GM19238 (cell line): Measurements from ENCODE around the gene PRDM16.

Experiments
- DNase-seq: peaks from one replicate; pipeline ENCODE4 v3.0.0; 2011; ENCODE audit warnings: low spot score; ENCODE audit not compliant: insufficient read length

The PRDM16 gene

DNA sequence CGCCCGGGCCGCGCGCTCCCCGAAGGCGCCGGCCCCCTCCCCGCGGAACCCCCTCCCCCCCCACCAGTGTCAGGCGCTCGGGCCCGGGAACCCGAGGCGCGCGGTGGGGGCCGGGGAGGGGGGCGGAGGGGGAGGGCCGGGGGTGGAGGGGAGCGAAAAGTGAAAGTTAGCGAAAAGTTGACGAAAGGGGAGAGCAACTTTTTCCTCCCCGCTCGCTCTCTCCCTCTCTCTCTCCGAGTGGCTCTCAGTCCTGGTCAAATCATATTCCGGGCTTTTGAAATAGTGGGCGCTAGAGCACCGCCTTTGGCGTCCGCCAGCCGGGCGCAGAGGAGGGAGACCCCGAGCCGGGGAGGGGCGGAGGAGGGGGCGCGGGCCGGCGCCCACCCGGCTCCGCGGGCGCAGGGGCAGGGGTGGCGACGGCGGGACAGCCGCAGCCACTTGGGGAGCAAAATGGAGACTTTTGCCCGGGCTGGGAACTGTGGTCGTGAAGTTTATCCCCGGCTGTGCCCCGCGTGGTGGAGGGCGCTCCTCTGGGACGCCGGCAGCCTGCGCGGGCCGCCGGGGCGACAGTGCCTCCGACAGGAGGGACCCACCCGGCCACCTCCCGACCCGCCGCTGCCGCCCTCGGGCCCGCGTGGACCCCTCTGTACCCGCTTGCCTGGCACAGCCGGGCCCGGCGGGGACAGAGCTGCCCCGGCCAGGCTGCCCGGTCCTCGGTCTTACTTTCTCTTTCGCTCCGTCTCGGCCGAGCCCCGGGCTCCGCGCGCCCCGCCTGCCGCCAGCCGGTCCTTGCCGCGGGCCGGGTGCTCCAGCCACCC lies 697 bp downstream of the PRDM16 start:
- no peak for DNase-seq

DNA sequence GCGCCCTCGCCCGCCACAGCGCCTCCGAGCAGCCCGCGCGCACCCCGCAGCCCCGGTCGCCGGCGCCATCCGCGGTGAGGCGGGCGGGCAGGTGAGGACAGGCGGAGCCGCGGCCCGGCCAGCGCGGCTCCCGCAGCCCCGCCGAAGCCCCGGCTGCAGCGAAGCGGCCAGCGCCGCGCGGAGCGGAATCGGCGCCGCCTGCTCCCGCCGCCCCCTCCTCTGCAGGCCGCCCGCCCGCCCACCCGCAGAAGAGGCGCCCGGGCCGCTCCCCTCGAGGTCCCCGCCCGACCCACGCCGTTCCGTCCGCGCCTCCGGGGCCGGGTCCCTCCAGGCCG lies 1.3 kb downstream of the PRDM16 start:
- DNase-seq, result no peak

- no peak for DNase-seq
Observed at GRCh38 chr1:3070644-3071564, 1.9 kb downstream of the PRDM16 start.

DNA sequence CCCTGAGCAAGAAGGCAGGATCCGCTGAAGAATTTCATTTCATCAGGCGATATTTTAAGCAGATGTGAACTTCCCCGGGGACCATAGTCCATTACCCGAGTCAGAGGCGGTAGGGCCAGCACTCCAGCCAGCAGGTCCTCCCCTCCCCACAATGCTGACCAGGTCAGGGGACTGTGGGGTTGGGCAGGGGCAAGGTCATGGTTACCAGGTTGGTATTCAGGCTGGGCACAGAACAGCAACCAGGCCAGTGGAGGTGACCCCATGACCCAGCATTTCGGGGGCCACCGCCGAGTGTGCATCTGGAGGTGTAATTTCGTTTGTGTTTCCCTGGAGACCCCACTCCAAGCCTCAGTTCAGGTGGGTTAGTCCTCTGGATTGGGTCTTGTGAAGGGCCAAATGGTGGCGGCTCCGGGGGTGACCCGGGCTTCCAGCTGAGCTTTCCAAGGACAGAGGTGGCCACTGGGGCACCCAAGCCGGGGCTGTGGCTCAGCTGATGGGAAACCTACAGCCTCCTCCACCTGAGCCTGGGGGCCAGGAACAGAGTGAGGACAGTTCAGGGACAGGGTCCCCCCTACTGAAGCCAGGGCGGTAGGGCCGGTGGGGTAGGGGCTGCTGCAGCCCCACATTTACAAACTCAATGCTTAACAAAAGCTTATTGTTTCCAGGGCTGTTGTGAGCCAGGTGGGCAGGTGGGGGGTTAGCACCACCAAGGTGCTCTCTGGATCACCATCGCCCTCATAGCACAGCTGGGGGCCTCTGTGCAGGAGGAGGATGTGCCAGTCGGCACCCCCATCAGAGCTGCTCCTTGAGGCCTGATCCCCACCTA lies 2.8 kb downstream of the PRDM16 start:
- no peak for DNase-seq

DNA sequence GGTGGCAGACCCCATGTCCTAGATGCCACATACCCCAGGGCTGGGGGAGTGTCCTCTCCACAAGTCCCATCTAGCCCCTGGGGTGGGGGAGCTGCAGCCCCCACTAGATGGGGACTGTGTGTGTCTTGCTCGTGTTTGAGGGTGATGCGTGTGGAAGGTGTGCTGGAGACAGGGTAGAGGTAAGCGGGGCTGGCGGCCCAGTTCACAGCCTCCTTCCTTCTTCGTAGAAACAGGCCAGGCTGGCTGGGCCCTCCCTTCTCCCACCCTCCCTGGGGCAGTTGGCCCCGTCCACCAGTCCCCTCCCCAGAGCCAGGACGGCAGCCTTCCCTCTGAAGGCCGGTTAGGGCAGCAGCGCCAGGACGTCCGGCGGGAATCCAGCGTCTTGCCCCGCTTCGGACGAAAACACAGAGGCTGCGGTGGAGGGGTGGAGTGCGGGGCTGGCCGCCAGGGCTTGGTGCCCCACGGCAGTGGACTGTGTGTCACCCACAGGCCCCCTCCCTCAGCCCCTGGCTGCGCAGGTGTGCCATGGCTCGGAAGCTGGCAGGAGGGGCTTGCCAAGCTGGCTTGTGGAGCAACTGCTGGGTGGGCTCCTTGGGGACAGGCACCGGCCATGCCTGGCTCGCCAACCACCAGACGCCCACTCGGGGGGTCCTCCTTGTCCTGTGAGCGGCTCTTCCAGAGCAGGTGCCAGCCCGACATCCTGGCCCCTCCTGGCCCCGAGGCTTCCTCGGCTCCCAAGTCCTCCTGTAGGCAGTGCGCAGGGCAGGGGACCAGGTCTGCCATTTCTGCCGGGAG lies 3.6 kb downstream of the PRDM16 start:
- DNase-seq, result no peak

- no peak for DNase-seq
Observed at GRCh38 chr1:3073186-3073488, 4.1 kb downstream of the PRDM16 start.

DNA sequence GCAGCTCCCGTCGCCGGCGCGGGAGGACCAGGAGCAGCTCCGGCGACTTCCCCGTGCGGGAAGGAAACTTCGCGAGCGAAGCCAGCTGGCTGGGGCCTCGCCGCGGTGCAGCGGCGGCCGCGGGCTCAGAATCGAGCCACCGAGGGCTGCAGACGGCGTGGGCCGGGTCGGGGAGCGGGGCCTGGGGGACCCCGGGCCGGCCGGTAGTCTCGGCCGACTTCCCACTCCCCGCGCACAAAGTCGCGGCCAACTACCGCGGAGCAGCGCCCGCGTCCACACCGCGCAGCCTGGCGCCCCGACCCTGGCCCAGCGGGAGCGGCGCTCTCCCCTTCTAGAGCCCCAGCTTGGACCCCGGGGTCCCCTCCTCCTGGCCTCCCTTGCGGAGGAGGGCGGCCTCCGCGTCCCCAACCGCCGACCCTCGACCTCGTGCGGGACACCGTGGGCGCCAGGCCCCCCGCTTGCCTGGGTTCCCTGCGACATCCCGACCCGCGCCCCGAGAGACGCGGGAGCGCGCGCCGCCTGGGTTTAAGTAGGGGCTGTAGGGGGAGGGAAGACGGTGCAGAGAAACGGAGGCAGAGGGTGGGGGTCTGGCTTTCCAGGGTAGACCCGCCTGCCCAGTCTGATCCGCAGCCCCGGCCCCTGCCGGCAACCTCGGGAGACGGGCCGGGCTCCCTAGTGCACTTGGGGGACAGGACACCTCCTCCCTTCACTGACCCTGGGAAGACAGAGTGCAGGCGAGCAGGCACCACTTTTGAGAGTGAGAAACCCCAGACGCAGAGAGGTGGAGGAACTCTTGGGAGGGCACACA lies 4.7 kb downstream of the PRDM16 start:
- DNase-seq, result no peak

GRCh38 chr1:3074297-3074741 lies 5.3 kb downstream of the PRDM16 start:
- DNase-seq, result no peak

- DNase-seq, result no peak
Observed at GRCh38 chr1:3074800-3075199, 5.8 kb downstream of the PRDM16 start.

DNA sequence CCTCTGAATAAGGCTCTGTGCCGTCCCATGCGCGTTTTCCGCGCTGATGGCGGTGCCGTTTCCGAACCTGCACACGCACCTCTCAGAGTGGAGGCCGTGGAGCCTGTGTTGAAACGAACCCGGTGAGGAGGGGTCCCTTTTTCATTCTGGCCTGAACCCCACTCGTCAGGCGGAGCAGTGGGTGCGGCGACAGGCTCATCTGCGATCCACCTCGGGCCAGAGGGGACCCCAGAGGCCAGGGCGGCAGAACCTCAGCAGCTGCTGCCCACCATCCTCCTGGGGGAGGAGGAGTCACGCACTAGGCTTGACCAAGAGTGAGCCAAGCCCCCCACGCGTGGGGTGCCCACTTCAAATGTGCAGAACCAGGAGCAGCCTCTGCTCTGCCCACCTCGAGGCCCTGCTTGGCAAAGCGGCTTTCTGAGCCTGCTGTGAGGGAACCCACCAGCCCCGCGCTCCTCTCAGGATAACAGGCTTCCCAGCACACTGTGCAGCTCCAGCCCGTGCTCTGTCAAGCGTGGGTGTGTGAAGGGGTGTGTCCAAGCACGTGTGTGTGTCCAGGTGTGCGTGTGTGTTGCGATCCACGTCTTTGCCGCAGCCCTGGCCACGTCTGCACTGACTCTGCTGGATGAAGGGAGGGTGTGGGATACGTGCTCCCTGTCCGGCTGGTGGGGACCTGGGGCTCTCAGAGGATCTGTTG lies 6.8 kb downstream of the PRDM16 start:
- no peak for DNase-seq

DNA sequence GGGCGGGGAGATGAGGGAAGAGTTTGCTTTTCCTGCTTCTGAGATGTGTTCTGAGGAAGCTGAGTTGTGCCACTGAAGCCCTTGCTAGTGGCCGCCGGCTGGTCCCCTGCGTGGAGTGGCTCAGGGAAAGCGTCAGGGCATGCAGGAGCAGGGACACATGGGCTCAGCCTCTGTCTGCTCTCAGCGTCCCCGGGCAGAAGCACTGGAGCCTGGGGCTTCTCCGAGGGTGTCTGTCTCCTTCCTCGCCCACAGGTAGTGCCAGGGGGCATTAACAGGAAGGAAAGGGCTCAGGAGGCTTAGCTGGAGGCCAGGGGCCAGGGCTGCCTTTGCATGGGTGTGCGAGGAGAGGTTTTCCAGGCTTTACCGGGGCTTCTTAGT lies 7.3 kb downstream of the PRDM16 start:
- no peak for DNase-seq

DNA sequence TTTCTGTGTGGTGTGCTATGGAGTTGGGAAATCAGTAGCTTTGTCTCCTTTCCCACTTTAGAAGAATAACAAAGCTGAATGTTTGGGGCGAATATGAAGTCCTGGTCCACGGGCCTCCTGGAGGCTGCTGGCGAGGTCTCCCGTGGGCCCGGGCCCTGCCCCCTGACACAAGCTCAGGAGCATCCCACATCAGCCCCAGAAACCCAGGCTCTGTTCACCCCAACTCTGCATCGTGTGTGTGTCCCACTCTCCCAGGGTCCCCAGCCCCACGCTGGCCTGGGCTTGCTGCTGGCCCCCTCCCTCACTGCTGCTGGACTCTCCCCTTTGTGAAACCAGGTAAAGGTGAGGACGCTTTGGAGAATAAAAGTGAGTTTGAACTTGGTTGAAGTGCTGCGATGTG lies 8.1 kb downstream of the PRDM16 start:
- no peak for DNase-seq

- DNase-seq, result no peak
Observed at GRCh38 chr1:3077561-3077960, 8.6 kb downstream of the PRDM16 start.

GRCh38 chr1:3078430-3078861 lies 9.4 kb downstream of the PRDM16 start:
- no peak for DNase-seq

DNA sequence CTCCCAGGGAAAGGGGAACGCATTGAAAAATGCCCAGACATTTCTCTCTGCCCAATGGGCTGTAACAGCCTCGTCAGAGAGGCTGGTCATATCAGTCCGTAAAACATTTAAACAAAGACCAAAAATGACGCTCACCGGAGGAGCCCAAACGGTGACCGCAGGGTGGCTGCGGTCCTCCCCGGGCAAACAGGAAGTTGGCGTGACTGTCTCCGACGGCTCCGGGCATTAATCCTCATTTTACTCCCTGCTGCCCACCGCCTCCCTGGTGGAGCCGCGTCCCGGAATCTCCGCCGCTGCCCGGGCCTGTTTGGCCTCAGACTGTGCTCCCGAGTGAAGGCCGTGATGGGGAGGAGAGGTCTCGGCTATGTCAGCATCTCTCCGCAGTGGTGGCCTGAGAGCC lies 9.9 kb downstream of the PRDM16 start:
- no peak for DNase-seq

DNA sequence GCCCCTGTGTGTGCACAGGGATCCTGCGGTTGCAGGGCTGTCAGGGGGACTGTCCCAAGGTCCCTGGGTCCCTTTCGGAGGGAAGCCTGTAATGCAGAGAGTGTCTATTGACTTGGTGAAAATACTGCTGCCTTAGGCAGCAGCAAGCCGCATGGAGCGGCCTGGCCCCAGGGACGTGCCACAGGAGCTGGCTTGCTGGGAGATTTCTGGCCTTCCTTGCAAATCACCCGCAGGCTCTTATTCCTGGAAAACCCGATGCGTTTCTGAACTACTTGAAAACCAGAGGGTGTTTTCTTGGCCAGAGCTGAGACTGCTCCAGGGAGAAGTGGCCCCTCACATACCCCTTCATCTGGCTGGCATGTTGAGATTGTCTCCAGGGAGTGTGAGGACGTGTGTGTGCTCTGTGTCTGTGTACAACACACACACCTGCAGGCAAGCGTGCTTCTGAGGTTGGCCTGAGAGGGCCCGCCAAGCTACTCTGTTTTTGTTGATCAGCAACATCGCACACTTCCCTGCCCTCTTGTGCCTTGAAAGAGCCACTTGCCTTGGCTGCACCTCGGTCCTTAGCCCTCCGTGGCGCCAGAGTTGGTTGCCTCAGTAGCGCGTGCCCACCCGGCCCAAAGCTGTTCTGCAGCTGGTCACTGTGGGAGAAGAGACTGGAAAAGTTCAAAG lies 10.5 kb downstream of the PRDM16 start:
- DNase-seq, result no peak

DNA sequence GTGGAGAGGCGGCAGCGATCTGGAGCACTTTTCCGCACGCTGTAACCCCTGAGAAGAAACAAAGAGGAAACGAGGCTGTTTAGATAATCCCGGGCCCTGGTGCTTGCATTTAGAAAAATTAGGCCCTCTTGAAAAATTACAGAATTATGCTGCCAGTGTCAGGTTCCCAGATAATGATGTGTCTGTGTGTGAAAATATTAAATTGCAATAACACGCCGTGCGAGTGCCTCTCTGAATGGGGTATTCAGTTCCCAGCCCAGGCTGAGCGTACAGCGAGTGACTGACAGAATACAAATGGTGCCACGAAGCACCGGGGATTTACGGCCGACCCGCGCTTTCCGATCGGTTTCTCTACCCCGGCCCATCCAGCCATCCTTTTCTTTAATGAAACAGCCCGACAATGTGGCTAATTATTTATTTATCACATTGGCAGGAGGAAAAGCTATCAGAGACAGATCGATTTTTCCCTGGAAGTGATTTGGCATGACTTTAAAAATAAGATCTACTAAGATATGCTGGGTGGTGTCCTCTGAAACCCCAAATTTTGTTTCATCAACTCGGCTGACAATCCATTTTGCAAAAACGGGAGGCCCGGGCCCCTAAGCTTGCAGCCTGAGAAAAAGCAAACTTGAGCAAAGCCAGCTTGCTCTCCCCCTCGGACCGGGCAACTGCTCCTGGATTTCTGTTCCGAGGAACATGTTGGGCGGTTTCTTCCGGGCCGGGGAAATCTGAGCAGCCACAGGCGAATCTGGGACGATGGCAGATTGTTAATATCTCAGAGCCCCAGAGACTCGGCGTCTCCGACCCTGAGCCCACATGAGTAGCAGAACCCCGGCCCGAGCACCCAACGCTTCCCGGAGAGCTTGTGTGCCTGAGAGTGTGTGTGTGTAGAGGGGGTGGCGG lies 11.3 kb downstream of the PRDM16 start:
- DNase-seq, result no peak

DNA sequence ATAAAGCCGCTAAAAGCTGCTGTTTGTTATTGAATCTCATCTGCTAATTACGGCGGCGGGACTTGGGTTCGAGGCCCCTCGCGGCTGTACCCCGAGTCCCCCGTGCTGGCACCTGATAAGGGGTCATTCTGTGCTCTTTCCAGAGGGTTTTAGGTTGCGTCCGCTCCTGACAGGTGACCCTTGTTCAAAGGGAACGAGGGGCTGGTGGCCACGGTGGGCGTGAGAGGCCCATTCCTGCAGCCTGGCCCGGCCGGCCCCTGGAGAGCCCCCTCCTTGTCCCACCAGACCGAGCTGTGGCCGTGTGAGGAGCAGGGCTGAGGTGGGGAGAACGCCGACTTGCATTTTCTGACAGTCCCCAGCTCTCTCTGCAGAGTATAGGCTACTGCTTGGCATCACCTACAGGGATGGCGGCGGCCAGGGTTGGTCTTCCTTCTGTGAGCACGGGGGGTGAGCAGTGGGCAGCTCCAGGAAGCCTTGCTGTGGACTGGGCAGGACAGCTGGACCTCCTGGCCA lies 12.2 kb downstream of the PRDM16 start:
- DNase-seq, result no peak
